GM20000 (cell line): ENCODE measurements around the gene NME1.

ENCODE experiments used
- DNase-seq: peaks from one replicate; pipeline ENCODE4 v3.0.0; 2012; ENCODE audit warnings: low spot score
- CTCF ChIP-seq: IDR thresholded peaks from 2 replicates; pipeline ENCODE4 v1.5.1; 2012; ENCODE audit warnings: mild to moderate bottlenecking, control low read depth; ENCODE audit errors: extremely low read depth, missing control alignments

NME1 gene

GRCh38 chr17:51185763-51186332 is 32.5 kb downstream of the NME1 start:
- no peak for TF ChIP-seq CTCF
- no peak for DNase-seq

- no peak for DNase-seq
Observed at GRCh38 chr17:51188271-51188833, 35.0 kb downstream of the NME1 start.

GRCh38 chr17:51189162-51189561 is 35.8 kb downstream of the NME1 start:
- no peak for TF ChIP-seq CTCF
- no peak for DNase-seq

More at GRCh38 chr17:51188271-51188833, 35.0 kb downstream of the NME1 start:
- TF ChIP-seq CTCF: no peak

- TF ChIP-seq CTCF: no peak
- no peak for DNase-seq
Observed at GRCh38 chr17:51189628-51190027, 36.3 kb downstream of the NME1 start.

- DNase-seq: no peak
- no peak for TF ChIP-seq CTCF
Observed at GRCh38 chr17:51191895-51192294, 38.5 kb downstream of the NME1 start.

- no peak for DNase-seq
- TF ChIP-seq CTCF: no peak
Observed at GRCh38 chr17:51197754-51198153, 44.4 kb downstream of the NME1 start.

- TF ChIP-seq CTCF: no peak
- DNase-seq: no peak
Observed at GRCh38 chr17:51200295-51200694, 46.9 kb downstream of the NME1 start.
